ENCODE data around the gene KNDC1.
A peak's percentile ranks its signal among the peaks of the same experiment; 100 is the strongest.

KNDC1 gene

DNA sequence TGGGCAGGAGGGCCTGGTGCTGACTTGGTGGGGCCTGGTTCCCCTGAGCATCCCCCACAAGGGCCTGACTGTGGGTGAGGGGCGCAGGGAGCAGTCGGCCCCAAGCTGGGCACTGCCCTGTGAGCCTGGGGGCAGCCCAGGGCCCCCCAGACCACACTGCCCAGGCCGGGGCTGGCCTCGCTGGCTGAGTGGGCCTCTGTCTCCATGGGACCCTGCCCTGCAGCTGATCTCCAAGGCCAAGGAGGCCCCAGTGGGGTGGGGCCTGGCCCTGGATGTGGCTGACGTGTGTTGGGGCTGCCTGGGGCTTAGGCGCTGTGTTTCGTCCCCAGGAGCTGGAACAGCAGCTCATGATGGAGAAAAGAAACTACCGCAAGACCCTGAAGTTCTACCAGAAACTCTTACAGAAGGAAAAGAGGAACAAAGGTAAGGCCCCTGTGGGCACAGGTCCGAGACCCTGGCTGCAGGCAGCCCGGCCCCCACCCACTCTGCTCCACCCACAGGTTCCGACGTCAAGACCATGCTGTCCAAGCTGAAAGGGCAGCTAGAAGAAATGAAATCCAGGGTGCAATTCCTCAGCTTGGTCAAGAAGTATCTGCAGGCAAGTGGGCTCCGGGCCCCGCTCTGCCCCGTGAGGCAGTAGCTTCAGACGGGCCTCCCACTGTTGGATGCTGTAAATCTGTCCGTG is 46.5 kb downstream of the KNDC1 start:
- no peak overlapping the region for H2BK120ac ChIP-seq (ENCODE audit: low read depth, low read length)
- H3K4me3 ChIP-seq (ENCODE audit: insufficient read depth in 1 of 2, low read depth in 1 of 2, low read length in 2 of 2): peak overlapping the region in 1 of 2 experiments; percentile 34
- no peak overlapping the region for H3K14ac ChIP-seq (ENCODE audit: low read length in 2 of 2)
- peaks cover 0 to 4% of the 10 kb centered on the region in 2 experiments for H3K27me3 ChIP-seq (ENCODE audit: control insufficient read depth in 1 of 2, insufficient read depth in 1 of 2, low read length in 2 of 2)
- H3K23ac ChIP-seq (ENCODE audit: low read length in 2 of 2): no peak overlapping the region
- DNase-seq: no peak
- no peak overlapping the region for H3K18ac ChIP-seq (ENCODE audit: low read depth in 1 of 2, low read length in 2 of 2)
- H3K79me1 ChIP-seq (replicated peaks; ENCODE audit: low read length, poor library complexity, severe bottlenecking): no peaks in the 10 kb centered on the region
- H3K36me3 ChIP-seq (ENCODE audit: control insufficient read depth in 1 of 2, insufficient read depth in 2 of 2, low read depth in 1 of 2, low read length in 2 of 2): no peaks in the 10 kb centered on the region
- H3K9ac ChIP-seq (ENCODE audit: low read length): no peak overlapping the region
- H3K9me3 ChIP-seq (ENCODE audit: control insufficient read depth, low read length): no peaks in the 10 kb centered on the region
- H3K4ac ChIP-seq (ENCODE audit: low read depth in 1 of 2, low read length in 2 of 2): no peak overlapping the region
- H3K4me1 ChIP-seq (ENCODE audit: control insufficient read depth, insufficient read depth, low read depth, low read length): peaks cover 3% of the 10 kb centered on the region
- no peak overlapping the region for H2AFZ ChIP-seq (ENCODE audit: low read depth, low read length)
- no peak overlapping the region for H3K4me2 ChIP-seq (ENCODE audit: low read length, poor library complexity, severe bottlenecking)
- no peak overlapping the region for H4K91ac ChIP-seq (ENCODE audit: low read length)
- no peak overlapping the region for H2BK15ac ChIP-seq (ENCODE audit: low read depth, poor library complexity, severe bottlenecking)
- H3K27ac ChIP-seq (ENCODE audit: low read length, poor library complexity, severe bottlenecking): no peak overlapping the region
- no peak overlapping the region for H2AK5ac ChIP-seq (ENCODE audit: low read length, severe bottlenecking)
- no peak overlapping the region for H4K8ac ChIP-seq (ENCODE audit: low read length)
- no peak overlapping the region for H2BK12ac ChIP-seq (ENCODE audit: low read length in 2 of 2)
- 88% methylated on average over 17 of the region's 17 CpGs for WGBS
- H2BK5ac ChIP-seq (ENCODE audit: low read depth, low read length, poor library complexity, severe bottlenecking): no peak overlapping the region

DNA sequence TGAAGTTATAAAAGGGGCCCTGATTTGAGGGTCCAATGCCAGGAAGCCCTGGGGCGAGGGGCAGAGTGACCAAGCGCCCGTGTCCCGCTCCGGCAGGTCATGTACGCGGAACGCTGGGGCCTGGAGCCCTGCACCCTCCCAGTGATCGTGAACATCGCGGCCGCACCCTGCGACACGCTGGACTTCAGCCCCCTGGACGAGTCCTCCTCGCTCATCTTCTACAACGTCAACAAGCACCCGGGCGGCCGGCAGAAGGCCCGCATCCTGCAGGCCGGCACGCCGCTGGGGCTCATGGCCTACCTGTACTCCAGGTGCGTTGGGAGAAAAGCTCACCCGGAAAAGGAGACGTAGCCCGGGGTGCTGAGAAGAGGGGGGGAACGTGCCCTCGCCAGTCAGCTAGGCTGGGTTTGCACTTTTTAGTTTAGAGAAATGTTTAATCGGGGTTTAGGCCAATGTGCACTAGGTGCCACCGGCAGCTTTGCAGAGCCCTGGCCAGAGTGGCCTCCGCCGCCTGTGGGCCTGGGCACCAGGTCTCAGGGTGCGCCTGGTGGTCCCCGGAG is 47.1 kb downstream of the KNDC1 start:
- H4K8ac ChIP-seq (ENCODE audit: low read length): no peak overlapping the region
- H2AK5ac ChIP-seq (ENCODE audit: low read length, severe bottlenecking): no peak overlapping the region
- no peak overlapping the region for H3K27ac ChIP-seq (ENCODE audit: low read length, poor library complexity, severe bottlenecking)
- H3K27me3 ChIP-seq (ENCODE audit: control insufficient read depth in 1 of 2, insufficient read depth in 1 of 2, low read length in 2 of 2): peaks cover 0 to 10% of the 10 kb centered on the region in 2 experiments
- H3K4me2 ChIP-seq (ENCODE audit: low read length, poor library complexity, severe bottlenecking): no peak overlapping the region
- no peak for DNase-seq
- no peak overlapping the region for H2AFZ ChIP-seq (ENCODE audit: low read depth, low read length)
- no peak overlapping the region for H2BK12ac ChIP-seq (ENCODE audit: low read length in 2 of 2)
- H3K9ac ChIP-seq (ENCODE audit: low read length): no peak overlapping the region
- no peaks in the 10 kb centered on the region for H3K9me3 ChIP-seq (ENCODE audit: control insufficient read depth, low read length)
- H2BK15ac ChIP-seq (ENCODE audit: low read depth, poor library complexity, severe bottlenecking): no peak overlapping the region
- H3K4me3 ChIP-seq (ENCODE audit: insufficient read depth in 1 of 2, low read depth in 1 of 2, low read length in 2 of 2): no peak overlapping the region
- no peak overlapping the region for H4K91ac ChIP-seq (ENCODE audit: low read length)
- H2BK120ac ChIP-seq (ENCODE audit: low read depth, low read length): no peak overlapping the region
- H3K79me1 ChIP-seq (replicated peaks; ENCODE audit: low read length, poor library complexity, severe bottlenecking): no peaks in the 10 kb centered on the region
- no peak overlapping the region for H2BK5ac ChIP-seq (ENCODE audit: low read depth, low read length, poor library complexity, severe bottlenecking)
- no peak overlapping the region for H3K4ac ChIP-seq (ENCODE audit: low read depth in 1 of 2, low read length in 2 of 2)
- no peak overlapping the region for H3K18ac ChIP-seq (ENCODE audit: low read depth in 1 of 2, low read length in 2 of 2)
- no peak overlapping the region for H3K23ac ChIP-seq (ENCODE audit: low read length in 2 of 2)
- H3K14ac ChIP-seq (ENCODE audit: low read length in 2 of 2): no peak overlapping the region
- WGBS: 92% methylated on average over 36 of the region's 36 CpGs
- no peaks in the 10 kb centered on the region for H3K36me3 ChIP-seq (ENCODE audit: control insufficient read depth in 1 of 2, insufficient read depth in 2 of 2, low read depth in 1 of 2, low read length in 2 of 2)
- peaks cover 3% of the 10 kb centered on the region for H3K4me1 ChIP-seq (ENCODE audit: control insufficient read depth, insufficient read depth, low read depth, low read length)

DNA sequence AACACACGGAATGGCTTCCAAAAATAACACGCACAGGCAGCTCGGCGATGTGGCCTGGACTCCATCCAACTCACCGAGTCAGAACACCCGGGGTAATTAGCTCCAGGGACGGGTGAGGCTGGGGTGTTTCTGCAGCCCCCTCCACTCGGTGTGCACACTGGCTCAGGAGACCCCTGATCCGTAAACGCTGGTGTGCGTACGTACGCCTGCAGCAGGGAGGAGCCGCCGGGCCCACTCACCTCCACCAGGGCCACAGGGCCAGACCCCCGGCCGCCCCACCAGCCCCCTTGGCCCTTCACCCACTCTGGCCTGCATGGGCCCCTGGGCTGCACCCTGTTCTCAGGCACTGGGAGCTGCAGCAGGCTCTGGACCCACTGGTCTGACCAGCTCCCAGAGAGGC is 47.6 kb downstream of the KNDC1 start:
- no peak overlapping the region for H2AFZ ChIP-seq (ENCODE audit: low read depth, low read length)
- no peak overlapping the region for H2BK120ac ChIP-seq (ENCODE audit: low read depth, low read length)
- H3K9me3 ChIP-seq (ENCODE audit: control insufficient read depth, low read length): no peaks in the 10 kb centered on the region
- H3K79me1 ChIP-seq (replicated peaks; ENCODE audit: low read length, poor library complexity, severe bottlenecking): no peaks in the 10 kb centered on the region
- no peak overlapping the region for H3K27ac ChIP-seq (ENCODE audit: low read length, poor library complexity, severe bottlenecking)
- H4K91ac ChIP-seq (ENCODE audit: low read length): no peak overlapping the region
- H2BK12ac ChIP-seq (ENCODE audit: low read length in 2 of 2): no peak overlapping the region
- no peak overlapping the region for H3K14ac ChIP-seq (ENCODE audit: low read length in 2 of 2)
- no peak overlapping the region for H2BK15ac ChIP-seq (ENCODE audit: low read depth, poor library complexity, severe bottlenecking)
- no peak overlapping the region for H2AK5ac ChIP-seq (ENCODE audit: low read length, severe bottlenecking)
- H4K8ac ChIP-seq (ENCODE audit: low read length): no peak overlapping the region
- no peak overlapping the region for H3K9ac ChIP-seq (ENCODE audit: low read length)
- H3K4ac ChIP-seq (ENCODE audit: low read depth in 1 of 2, low read length in 2 of 2): no peak overlapping the region
- DNase-seq: no peak
- H3K4me2 ChIP-seq (ENCODE audit: low read length, poor library complexity, severe bottlenecking): no peak overlapping the region
- H2BK5ac ChIP-seq (ENCODE audit: low read depth, low read length, poor library complexity, severe bottlenecking): no peak overlapping the region
- peaks cover 0 to 12% of the 10 kb centered on the region in 2 experiments for H3K27me3 ChIP-seq (ENCODE audit: control insufficient read depth in 1 of 2, insufficient read depth in 1 of 2, low read length in 2 of 2)
- H3K4me3 ChIP-seq (ENCODE audit: insufficient read depth in 1 of 2, low read depth in 1 of 2, low read length in 2 of 2): no peak overlapping the region
- no peak overlapping the region for H3K18ac ChIP-seq (ENCODE audit: low read depth in 1 of 2, low read length in 2 of 2)
- H3K23ac ChIP-seq (ENCODE audit: low read length in 2 of 2): no peak overlapping the region
- peaks cover 3% of the 10 kb centered on the region for H3K4me1 ChIP-seq (ENCODE audit: control insufficient read depth, insufficient read depth, low read depth, low read length)
- H3K36me3 ChIP-seq (ENCODE audit: control insufficient read depth in 1 of 2, insufficient read depth in 2 of 2, low read depth in 1 of 2, low read length in 2 of 2): no peaks in the 10 kb centered on the region
- WGBS: 89% methylated on average over 17 of the region's 17 CpGs

DNA sequence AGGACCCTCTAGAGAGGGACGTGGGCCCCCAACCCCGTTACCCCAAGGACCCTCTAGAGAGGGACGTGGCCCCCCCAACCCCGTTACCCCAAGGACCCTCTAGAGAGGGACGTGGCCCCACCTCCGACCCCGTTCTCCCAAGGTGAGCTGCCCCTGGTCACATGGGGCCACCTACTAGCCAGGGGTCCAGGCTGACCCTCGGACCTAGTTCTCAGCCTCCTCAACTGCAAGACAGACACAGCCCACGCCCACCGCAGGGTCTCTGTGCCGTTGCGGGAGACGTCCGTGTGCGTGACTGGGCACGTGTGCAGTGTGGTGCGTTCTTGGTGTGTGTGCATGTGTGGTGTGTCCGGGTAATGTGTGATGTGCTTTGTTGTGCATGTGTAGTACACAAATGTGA is 48.4 kb downstream of the KNDC1 start:
- no peak overlapping the region for H3K4me3 ChIP-seq (ENCODE audit: insufficient read depth in 1 of 2, low read depth in 1 of 2, low read length in 2 of 2)
- H3K23ac ChIP-seq (ENCODE audit: low read length in 2 of 2): no peak overlapping the region
- 93% methylated on average over 16 of the region's 18 CpGs for WGBS
- no peak overlapping the region for H3K4me2 ChIP-seq (ENCODE audit: low read length, poor library complexity, severe bottlenecking)
- no peak overlapping the region for H3K4ac ChIP-seq (ENCODE audit: low read depth in 1 of 2, low read length in 2 of 2)
- H2BK5ac ChIP-seq (ENCODE audit: low read depth, low read length, poor library complexity, severe bottlenecking): no peak overlapping the region
- H2BK15ac ChIP-seq (ENCODE audit: low read depth, poor library complexity, severe bottlenecking): no peak overlapping the region
- H4K91ac ChIP-seq (ENCODE audit: low read length): no peak overlapping the region
- H2AFZ ChIP-seq (ENCODE audit: low read depth, low read length): no peak overlapping the region
- H3K79me1 ChIP-seq (replicated peaks; ENCODE audit: low read length, poor library complexity, severe bottlenecking): no peaks in the 10 kb centered on the region
- no peak overlapping the region for H3K18ac ChIP-seq (ENCODE audit: low read depth in 1 of 2, low read length in 2 of 2)
- H3K27me3 ChIP-seq (ENCODE audit: control insufficient read depth in 1 of 2, insufficient read depth in 1 of 2, low read length in 2 of 2): peaks cover 0 to 12% of the 10 kb centered on the region in 2 experiments
- H3K14ac ChIP-seq (ENCODE audit: low read length in 2 of 2): peak overlapping the region in 1 of 2 experiments; percentile 55
- no peak overlapping the region for H4K8ac ChIP-seq (ENCODE audit: low read length)
- H2BK12ac ChIP-seq (ENCODE audit: low read length in 2 of 2): no peak overlapping the region
- no peak overlapping the region for H2BK120ac ChIP-seq (ENCODE audit: low read depth, low read length)
- H3K4me1 ChIP-seq (ENCODE audit: control insufficient read depth, insufficient read depth, low read depth, low read length): peaks cover 3% of the 10 kb centered on the region
- H3K9me3 ChIP-seq (ENCODE audit: control insufficient read depth, low read length): no peaks in the 10 kb centered on the region
- H3K36me3 ChIP-seq (ENCODE audit: control insufficient read depth in 1 of 2, insufficient read depth in 2 of 2, low read depth in 1 of 2, low read length in 2 of 2): no peaks in the 10 kb centered on the region
- no peak overlapping the region for H3K27ac ChIP-seq (ENCODE audit: low read length, poor library complexity, severe bottlenecking)
- DNase-seq: no peak
- H2AK5ac ChIP-seq (ENCODE audit: low read length, severe bottlenecking): no peak overlapping the region
- H3K9ac ChIP-seq (ENCODE audit: low read length): no peak overlapping the region
